HG03066 (cell line): ENCODE data around the gene ARMC7.

Experiments
- ATAC-seq: cut with Tn5 transposase; IDR thresholded peaks from one replicate; pipeline ENCODE4 v1.9.1; 2021; ENCODE audit warnings: low read depth; ENCODE audit not compliant: unreplicated experiment

Gene ARMC7

DNA sequence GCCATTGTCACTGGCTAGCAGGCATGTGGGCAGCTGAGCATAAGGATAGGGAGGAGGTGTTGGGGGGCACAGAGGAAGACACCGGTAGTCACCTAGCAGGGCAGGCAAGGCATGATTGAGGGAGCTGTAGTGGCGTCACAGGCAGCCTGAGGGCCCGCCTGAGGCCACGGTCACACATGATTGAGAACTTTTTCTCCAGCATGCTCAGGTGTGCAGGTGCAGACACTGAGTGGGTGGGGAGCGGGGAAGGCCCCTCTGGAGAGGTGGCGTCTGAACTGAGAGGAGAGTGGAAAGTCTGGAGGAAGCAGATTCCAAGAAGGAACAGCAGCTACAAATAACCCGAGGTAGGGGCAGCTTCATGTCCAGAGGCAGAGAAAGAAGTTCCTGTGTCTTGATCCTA lies 10.9 kb upstream of the ARMC7 start:
- ATAC-seq = no peak

- ATAC-seq = no peak
Observed at GRCh38 chr17:75099881-75100595, 9.7 kb upstream of the ARMC7 start.

GRCh38 chr17:75102385-75102821 lies 7.4 kb upstream of the ARMC7 start:
- ATAC-seq = no peak

GRCh38 chr17:75103601-75104554 lies 5.9 kb upstream of the ARMC7 start:
- ATAC-seq = no peak

DNA sequence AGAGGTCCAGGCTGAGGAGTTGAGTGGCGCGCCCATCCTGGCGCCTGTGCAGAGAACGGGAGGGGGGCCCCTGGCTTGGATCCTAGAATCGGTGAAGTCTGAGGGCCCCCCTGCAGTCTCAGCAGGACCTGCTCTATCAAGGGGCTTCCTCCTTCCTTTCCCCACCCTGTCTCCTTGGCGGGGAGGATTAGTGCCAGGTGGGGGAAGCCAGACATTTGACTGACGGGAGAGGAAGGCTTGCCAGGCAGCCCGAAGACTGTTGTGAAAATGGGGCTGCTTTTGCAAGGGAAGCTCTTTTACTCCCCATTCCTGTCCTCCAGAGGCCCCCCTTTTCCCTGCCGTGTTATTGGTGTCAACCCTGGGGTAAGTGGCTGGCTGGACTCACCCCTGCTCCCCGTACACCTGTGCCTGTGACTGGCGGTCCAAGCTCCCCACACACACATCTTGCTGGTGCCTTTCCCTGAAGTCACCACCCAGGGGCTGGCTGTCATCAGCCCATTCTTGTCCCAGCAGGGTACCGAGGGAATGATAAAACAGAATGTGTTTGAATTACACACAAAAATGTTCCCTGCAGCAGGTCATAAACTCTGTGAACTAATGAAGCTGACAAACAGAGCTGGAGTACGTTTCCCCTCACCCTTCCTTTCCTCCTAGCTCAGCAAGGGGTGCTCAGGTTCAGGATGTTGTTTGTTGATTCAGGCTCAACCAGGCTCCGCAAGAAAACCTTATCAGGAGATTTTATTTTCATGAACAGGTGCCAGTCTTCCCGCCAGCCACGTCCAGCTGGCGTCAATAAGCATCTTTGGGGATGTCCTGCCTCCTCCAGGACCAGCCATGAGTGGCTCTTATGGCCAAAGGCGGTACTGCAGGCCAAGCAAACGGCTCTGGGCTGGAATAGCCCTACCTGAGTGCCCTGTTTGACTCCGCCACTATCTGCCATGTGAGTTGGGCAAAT lies 4.4 kb upstream of the ARMC7 start:
- no peak for ATAC-seq

DNA sequence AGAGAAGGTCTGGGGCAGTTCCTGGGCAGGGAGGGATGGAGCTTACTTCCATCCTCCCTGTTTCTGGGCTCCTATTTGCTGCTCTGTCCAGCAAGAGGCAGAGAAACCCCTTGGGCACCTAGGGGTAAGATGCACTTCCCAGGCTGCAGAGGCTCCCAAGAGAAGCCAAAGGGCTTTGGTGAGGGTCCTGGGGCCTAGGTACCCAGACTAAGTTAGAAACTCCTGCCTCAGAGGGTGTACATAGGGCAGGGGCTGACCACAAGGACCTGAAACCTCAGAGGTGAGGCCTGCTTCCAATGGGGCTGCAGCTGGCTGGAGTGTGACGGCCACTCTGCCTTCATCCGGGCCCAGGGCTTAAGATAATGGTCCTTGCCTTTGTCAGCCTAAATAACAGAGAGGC lies 1.6 kb upstream of the ARMC7 start:
- no peak for ATAC-seq

- no peak for ATAC-seq
Observed at GRCh38 chr17:75109046-75109406, 743 bp upstream of the ARMC7 start.

GRCh38 chr17:75110234-75110937 lies 617 bp downstream of the ARMC7 start:
- no peak for ATAC-seq

GRCh38 chr17:75111777-75112335 lies 2.1 kb downstream of the ARMC7 start:
- no peak for ATAC-seq

- ATAC-seq = peak; percentile 52
Observed at GRCh38 chr17:75113798-75114551, 4.2 kb downstream of the ARMC7 start.

GRCh38 chr17:75114552-75115314 lies 5.0 kb downstream of the ARMC7 start:
- ATAC-seq = no peak

GRCh38 chr17:75115555-75115954 lies 5.8 kb downstream of the ARMC7 start:
- ATAC-seq = no peak

GRCh38 chr17:75116737-75117136 lies 7.0 kb downstream of the ARMC7 start:
- no peak for ATAC-seq

DNA sequence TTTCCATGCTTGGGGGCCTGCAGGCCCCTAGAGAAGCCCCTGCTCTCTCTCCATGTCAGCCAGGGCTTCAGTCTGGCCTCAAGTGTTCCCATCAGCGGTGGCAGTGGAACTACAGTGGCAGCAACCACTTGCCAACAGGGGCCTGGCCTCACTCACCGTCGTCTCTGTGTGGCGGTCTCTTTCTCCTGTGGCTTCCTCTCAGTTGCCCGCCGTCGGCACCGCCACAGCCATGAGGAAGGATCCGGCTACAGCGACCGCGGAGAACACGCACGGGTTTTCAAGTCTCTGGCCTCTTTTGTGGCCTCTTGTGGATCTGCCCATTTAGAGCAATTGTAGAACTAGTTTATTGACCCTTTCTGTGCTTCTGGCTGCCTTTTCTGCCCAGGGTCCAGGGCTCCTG lies 8.5 kb downstream of the ARMC7 start:
- ATAC-seq = no peak

GRCh38 chr17:75124041-75124818 lies 14.5 kb downstream of the ARMC7 start:
- no peak for ATAC-seq

GRCh38 chr17:75124819-75125162 lies 15.0 kb downstream of the ARMC7 start:
- ATAC-seq = no peak

GRCh38 chr17:75125984-75126383 lies 16.2 kb downstream of the ARMC7 start:
- no peak for ATAC-seq

DNA sequence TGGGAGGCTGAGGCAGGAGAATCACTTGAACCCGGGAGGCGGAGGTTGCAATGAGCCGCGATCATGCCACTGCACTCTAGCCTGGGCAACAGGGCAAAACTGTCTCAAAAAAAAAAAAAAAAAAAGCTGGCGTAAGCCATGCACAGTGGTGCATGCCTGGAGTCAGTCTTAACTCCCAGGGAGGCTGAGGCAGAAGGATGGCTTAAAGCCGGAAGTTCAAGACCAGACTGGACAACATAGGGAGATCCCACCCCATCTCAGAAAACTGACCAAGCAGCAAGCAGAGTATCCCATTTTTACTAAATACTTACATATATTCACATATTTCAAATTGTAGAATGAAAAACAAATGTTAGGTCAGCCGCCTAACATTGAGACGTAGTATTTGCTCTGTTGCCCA lies 17.2 kb downstream of the ARMC7 start:
- no peak for ATAC-seq
